Ishikawa (cell line): ENCODE results near the gene OR5M11.

Experiments
- CEBPB ChIP-seq: IDR thresholded peaks from 2 replicates; pipeline ENCODE4 v1.6.1; 2012
- CREB1 ChIP-seq: IDR thresholded peaks from 2 replicates; pipeline ENCODE4 v1.6.1; 2012; ENCODE audit warnings: low read depth
- EGR1 ChIP-seq: IDR thresholded peaks from 2 replicates; pipeline ENCODE4 v1.6.1; 2012
- EP300 ChIP-seq: IDR thresholded peaks from 2 replicates; pipeline ENCODE4 v1.6.1; 2012; ENCODE audit warnings: borderline replicate concordance
- FOXM1 ChIP-seq: IDR thresholded peaks from 2 replicates; pipeline ENCODE4 v1.6.1; 2012; ENCODE audit warnings: low read depth, borderline replicate concordance
- MAX ChIP-seq: IDR thresholded peaks from 2 replicates; pipeline ENCODE4 v1.6.1; 2012
- NFIC ChIP-seq: IDR thresholded peaks from 2 replicates; pipeline ENCODE4 v1.6.1; 2012
- RAD21 ChIP-seq: IDR thresholded peaks from 2 replicates; pipeline ENCODE4 v1.6.1; 2012; ENCODE audit warnings: low read depth
- TAF1 ChIP-seq: IDR thresholded peaks from 2 replicates; pipeline ENCODE4 v1.6.1; 2012; ENCODE audit warnings: low read depth, mild to moderate bottlenecking
- TCF12 ChIP-seq: IDR thresholded peaks from 2 replicates; pipeline ENCODE4 v1.6.1; 2012; ENCODE audit warnings: low read depth
- TEAD4 ChIP-seq: IDR thresholded peaks from 2 replicates; pipeline ENCODE4 v1.6.1; 2012
- YY1 ChIP-seq: IDR thresholded peaks from 2 replicates; pipeline ENCODE4 v1.6.1; 2012; ENCODE audit warnings: low read depth
- ZBTB7A ChIP-seq: IDR thresholded peaks from 2 replicates; pipeline ENCODE4 v1.6.1; 2012; ENCODE audit warnings: low read depth
- TF ChIP-seq, protein P1 (sequence below): IDR thresholded peaks from 2 replicates; pipeline ENCODE4 v1.6.1; 2012
- TF ChIP-seq, protein P2 (sequence below): IDR thresholded peaks from 2 replicates; pipeline ENCODE4 v1.6.1; 2012; ENCODE audit warnings: low read depth, mild to moderate bottlenecking

The OR5M11 gene

DNA sequence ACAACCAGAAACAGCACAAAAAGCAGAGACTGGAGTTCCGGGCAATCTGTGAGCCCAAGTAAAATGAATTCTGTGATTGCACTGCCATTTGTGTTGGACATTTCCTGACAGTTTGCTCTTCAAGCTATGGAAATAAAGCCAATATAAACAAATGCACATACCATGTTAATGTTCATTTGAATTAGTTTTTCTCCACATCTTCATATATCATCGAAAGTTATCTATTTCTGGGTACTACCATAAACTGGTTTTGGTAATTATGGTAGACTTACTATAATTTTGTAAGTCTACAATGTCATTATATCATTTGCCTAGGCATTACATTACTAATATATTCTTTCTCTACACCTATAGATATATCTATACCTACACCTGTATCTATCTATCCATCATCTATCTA, at the start of gene OR5M11:
OR5M11 (minus strand) TSS at position 101 of the 400 bp plus-strand sequence; CDS start at position 101, 0 bp downstream.
- TF ChIP-seq EGR1 (no peak), MAX (no peak), NFIC (no peak), YY1 (no peak), TEAD4 (no peak), EP300 (no peak), TCF12 (no peak), ZBTB7A (no peak), FOXM1 (no peak)
- TF ChIP-seq, protein P1, sequence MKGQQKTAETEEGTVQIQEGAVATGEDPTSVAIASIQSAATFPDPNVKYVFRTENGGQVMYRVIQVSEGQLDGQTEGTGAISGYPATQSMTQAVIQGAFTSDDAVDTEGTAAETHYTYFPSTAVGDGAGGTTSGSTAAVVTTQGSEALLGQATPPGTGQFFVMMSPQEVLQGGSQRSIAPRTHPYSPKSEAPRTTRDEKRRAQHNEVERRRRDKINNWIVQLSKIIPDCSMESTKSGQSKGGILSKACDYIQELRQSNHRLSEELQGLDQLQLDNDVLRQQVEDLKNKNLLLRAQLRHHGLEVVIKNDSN = no peak

DNA sequence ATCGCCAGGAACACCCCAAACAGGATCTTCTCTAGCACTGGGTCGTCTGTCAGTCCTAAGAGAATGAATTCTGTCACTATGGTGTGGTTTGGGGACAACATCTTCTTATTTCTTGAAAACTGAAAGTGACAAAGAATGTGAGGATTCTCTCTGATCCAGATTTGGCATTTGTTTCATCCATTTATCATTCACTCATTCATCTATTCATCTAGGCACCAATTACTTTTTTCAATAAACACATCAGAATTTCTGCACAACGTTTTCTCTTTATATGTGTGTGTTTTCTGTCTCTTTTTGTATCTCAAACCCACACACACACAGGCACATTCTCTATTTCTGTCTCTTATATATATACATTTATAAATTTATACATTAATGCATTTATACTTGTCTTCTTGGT, 34.6 kb upstream of the OR5M11 start, which contains the start of gene OR5M10:
OR5M10 (minus strand) TSS at position 101 of the 400 bp plus-strand sequence; CDS start at position 101, 0 bp downstream.
- TF ChIP-seq, protein P1 = no peak
- TF ChIP-seq TCF12 = no peak
- TF ChIP-seq TEAD4 = no peak
- TF ChIP-seq TAF1 = no peak
- TF ChIP-seq RAD21 = no peak
- TF ChIP-seq EGR1 = no peak
- no peak for TF ChIP-seq FOXM1
- TF ChIP-seq MAX = no peak
- no peak for TF ChIP-seq EP300
- no peak for TF ChIP-seq ZBTB7A
- TF ChIP-seq, protein P2, sequence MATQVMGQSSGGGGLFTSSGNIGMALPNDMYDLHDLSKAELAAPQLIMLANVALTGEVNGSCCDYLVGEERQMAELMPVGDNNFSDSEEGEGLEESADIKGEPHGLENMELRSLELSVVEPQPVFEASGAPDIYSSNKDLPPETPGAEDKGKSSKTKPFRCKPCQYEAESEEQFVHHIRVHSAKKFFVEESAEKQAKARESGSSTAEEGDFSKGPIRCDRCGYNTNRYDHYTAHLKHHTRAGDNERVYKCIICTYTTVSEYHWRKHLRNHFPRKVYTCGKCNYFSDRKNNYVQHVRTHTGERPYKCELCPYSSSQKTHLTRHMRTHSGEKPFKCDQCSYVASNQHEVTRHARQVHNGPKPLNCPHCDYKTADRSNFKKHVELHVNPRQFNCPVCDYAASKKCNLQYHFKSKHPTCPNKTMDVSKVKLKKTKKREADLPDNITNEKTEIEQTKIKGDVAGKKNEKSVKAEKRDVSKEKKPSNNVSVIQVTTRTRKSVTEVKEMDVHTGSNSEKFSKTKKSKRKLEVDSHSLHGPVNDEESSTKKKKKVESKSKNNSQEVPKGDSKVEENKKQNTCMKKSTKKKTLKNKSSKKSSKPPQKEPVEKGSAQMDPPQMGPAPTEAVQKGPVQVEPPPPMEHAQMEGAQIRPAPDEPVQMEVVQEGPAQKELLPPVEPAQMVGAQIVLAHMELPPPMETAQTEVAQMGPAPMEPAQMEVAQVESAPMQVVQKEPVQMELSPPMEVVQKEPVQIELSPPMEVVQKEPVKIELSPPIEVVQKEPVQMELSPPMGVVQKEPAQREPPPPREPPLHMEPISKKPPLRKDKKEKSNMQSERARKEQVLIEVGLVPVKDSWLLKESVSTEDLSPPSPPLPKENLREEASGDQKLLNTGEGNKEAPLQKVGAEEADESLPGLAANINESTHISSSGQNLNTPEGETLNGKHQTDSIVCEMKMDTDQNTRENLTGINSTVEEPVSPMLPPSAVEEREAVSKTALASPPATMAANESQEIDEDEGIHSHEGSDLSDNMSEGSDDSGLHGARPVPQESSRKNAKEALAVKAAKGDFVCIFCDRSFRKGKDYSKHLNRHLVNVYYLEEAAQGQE = no peak
- no peak for TF ChIP-seq CEBPB
- TF ChIP-seq NFIC = no peak
- TF ChIP-seq CREB1 = no peak

GRCh38 chr11:56558574-56558973, 15.5 kb upstream of the OR5M11 start:
- TF ChIP-seq ZBTB7A (no peak), EGR1 (no peak), EP300 (no peak), CREB1 (no peak), RAD21 (no peak), CEBPB (no peak), MAX (no peak), NFIC (no peak), FOXM1 (no peak), YY1 (no peak), TEAD4 (no peak), TCF12 (no peak), TAF1 (no peak)
- TF ChIP-seq, protein P2 = no peak
- TF ChIP-seq, protein P1 = no peak

- TF ChIP-seq, protein P2 = no peak
- TF ChIP-seq, protein P1 = no peak
- no peak for TF ChIP-seq TCF12
Measured at GRCh38 chr11:56545531-56545930, 2.5 kb upstream of the OR5M11 start.
